GM12874 (cell line): ENCODE measurements around the gene ABCA13.

ENCODE experiments used
- CTCF ChIP-seq: IDR thresholded peaks from 2 replicates; pipeline ENCODE4 v1.5.1; 2011; ENCODE audit warnings: low read depth, mild to moderate bottlenecking, control low read depth, low read length, moderate library complexity; ENCODE audit not compliant: insufficient read depth

ABCA13 gene

GRCh38 chr7:48175019-48175418 lies 3.8 kb downstream of the ABCA13 start:
- no peak for TF ChIP-seq CTCF

GRCh38 chr7:48176356-48176893 lies 5.2 kb downstream of the ABCA13 start:
- no peak for TF ChIP-seq CTCF

GRCh38 chr7:48177271-48177670 lies 6.0 kb downstream of the ABCA13 start:
- TF ChIP-seq CTCF: no peak

GRCh38 chr7:48179496-48180030 lies 8.3 kb downstream of the ABCA13 start:
- TF ChIP-seq CTCF: no peak

- no peak for TF ChIP-seq CTCF
These were observed 9.7 kb downstream of the ABCA13 start for GRCh38 chr7:48180981-48181380.

- TF ChIP-seq CTCF: no peak
These were observed 11.6 kb downstream of the ABCA13 start for GRCh38 chr7:48182718-48183369.

- TF ChIP-seq CTCF: no peak
These were observed 12.1 kb downstream of the ABCA13 start for GRCh38 chr7:48183370-48183743.
